Measurements from ENCODE around the gene AIG1.

The AIG1 gene

DNA sequence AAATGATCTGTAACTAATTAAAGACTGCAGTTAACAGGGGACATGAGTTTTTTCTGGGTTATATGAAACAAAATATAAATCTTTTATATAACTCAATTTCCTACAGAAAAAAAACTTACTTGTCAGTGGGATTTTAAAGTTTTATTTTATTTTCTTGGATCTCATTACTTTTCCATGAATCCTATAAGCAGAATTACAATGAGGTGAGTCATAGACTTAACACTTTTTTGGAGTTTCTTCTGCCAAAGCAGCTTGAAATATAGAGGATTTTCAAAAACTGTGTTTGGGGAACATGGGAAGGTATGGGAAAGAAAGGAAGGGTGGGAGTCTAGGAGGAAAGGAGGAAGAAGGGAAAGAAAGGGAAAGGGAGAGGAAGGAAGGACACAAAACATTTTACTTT is 130.7 kb downstream of the AIG1 start:
- TF ChIP-seq CTCF (IDR thresholded peaks at IDR 0.05; ENCODE audit: low read depth, low read length) = no peak
- DNase-seq (ENCODE audit: extremely low read depth, low read depth) = no peak

DNA sequence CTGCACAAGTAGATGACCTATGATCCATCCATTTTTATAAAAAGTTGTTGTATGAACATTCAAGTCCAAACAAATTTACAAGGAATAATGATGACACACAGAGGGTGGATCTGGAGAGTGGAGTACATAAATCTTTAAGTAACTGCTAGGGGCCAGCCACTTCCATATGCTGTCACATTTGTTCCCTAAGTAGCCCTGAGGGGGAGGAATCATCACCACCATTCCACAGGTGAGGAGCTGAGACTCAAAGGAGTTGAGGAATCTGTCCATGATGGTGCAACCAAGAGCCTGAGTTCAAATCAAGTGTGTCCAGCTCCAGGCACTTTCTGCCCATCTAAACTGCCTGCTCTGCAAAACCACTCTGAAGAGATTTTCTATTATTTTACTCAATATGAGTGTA is 132.1 kb downstream of the AIG1 start:
- DNase-seq (ENCODE audit: extremely low read depth, low read depth) = no peak
- TF ChIP-seq CTCF (IDR thresholded peaks at IDR 0.05; ENCODE audit: low read depth, low read length) = no peak

GRCh38 chr6:143193571-143194094 is 132.9 kb downstream of the AIG1 start:
- TF ChIP-seq CTCF (IDR thresholded peaks at IDR 0.05; ENCODE audit: low read depth, low read length) = no peak
- DNase-seq (ENCODE audit: extremely low read depth, low read depth) = no peak

GRCh38 chr6:143194095-143194589 is 133.5 kb downstream of the AIG1 start:
- TF ChIP-seq CTCF (IDR thresholded peaks at IDR 0.05; ENCODE audit: low read depth, low read length) = no peak
- no peak for DNase-seq (ENCODE audit: extremely low read depth, low read depth)

GRCh38 chr6:143195349-143195845 is 134.7 kb downstream of the AIG1 start:
- DNase-seq (ENCODE audit: extremely low read depth, low read depth) = no peak
- no peak for TF ChIP-seq CTCF (IDR thresholded peaks at IDR 0.05; ENCODE audit: low read depth, low read length)

DNA sequence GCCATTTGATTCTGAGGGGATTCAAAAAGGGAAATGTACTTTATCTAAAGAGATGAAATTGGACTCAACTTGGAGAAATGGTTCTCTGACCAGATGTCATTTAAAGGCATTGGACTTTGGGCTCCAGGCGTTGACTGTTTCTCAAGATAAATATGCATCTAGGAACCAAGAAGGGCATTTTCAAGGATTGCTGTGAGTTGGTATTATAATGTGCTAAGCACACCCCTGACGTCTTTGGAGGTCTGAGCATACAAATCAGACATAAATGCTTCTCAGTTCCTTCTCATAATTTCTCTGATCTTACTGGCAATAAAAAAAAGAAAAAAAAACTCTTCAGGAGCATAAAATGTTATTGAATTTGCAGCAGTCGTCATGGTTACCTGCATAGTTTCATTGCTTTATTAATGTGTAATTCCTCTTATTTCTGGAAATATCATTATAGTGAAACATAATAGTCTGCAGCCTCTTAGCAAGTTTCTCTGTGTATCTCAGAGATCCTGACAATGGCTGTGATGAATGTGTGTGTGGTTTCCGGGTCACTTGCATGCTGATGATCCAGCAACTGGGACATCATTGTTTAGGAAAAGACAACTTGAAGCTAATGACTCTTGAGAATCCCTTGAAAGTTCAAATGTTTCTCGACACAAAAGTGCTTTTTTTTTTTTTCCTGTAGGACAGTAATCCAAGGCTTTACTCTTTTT is 136.0 kb downstream of the AIG1 start:
- no peak for TF ChIP-seq CTCF (IDR thresholded peaks at IDR 0.05; ENCODE audit: low read depth, low read length)

DNA sequence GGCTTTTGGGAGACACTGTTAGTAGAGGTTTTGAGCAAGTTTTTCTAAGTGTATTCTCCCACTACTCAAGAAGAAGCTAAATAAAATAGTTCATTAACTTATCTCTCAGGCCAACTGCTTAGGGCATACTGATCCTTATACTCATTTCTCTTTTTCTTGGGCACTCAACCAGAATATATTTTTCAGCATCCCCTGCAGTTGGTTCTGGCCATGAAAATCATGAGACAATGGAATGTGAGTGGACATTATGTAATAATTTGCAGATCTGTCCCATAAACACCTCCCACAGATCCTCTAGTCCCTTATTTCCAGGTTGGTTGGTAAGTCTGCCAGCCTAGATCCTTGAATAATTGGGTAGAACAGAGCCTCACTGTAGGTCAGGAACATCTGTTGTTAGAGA is 136.7 kb downstream of the AIG1 start:
- TF ChIP-seq CTCF (IDR thresholded peaks at IDR 0.05; ENCODE audit: low read depth, low read length) = no peak
- no peak for DNase-seq (ENCODE audit: extremely low read depth, low read depth)

More for the DNA sequence above, 136.0 kb downstream of the AIG1 start:
- peak; percentile 65 for DNase-seq (ENCODE audit: extremely low read depth, low read depth)

Measured in AG09319 (cell line).